Measurements from ENCODE around the gene DCAF5.
A peak's percentile ranks its signal among the peaks of the same experiment; 100 is the strongest.
"Not testable (repeated sequence)": the region's sequence is repeated elsewhere in the genome, so short reads cannot be mapped to it uniquely, and the experiment has no call there.

DCAF5 gene

DNA sequence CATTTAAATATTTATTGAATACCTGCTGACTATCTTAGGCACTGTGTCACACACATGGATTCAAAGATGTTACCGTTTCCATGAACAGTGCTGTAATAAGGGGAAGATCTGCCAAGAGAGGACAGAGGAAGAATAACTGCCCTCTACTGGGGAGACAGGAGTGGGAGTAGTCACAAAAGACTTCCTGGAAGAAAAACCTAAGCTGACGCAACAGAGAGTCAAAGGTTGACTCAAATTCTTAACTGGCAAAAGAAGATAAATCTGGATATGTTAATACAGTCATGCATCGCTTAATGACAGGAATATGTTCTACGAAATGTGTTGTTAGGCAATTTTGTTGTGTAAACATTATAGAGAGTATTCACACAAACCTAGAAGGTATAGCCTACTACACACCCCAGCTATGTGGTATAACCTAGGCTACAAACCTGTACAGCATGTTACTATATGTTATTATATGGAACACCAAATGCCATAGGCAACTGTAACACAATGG, 51.5 kb downstream of the DCAF5 start:
- peak; percentile 72 for DNase-seq (ENCODE audit: low spot score)

DNA sequence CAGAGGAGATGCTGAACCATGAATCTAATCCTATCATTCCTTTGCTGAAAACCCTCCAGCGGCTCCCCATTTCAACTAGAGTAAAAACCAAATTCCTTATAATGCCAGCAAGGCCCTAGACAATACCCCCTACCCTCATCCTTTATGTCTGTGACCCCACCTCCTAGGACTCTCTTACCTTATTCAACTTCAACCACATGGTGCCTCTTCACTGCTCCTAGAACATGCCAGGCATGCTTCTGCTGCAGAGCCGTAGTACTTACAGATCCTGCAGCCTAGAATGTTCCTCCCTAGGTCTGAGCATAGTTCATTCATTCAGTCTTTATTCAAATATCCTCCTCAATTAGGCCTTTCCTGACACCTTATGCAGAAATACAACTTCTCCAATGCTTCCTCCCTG, 54.9 kb downstream of the DCAF5 start:
- DNase-seq (ENCODE audit: low spot score), result no peak

DNA sequence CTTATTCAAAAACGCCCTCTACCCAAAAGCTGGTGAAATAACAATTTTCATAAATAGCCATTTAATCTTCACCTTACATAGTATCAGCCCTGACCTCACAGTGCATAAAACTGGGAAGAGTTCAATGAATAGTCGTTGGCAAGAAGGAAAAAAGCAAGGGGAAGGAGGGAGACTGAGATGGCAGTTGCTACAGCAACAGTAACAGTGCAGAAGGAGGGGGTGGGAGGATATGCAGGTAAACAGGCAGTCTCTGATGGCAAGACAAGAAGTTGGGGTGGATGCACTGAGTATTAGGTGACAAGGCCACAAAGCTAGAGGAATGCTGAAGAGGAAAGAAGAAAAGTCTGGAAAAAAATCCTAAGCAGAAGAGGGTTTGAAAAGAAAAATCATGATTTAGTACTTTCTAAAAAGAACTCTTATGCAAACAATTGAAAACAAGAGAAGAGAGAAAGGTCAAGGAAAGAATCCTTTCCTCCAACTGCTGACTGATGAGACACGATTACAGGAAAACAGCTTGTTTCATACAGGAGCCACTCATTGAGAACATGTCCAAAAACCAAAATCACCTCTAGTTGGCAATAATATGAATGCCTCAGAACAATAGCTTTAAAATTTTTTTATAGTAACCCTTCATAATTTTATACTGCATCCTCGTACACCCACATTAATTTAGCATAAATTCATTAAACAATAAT, 56.0 kb downstream of the DCAF5 start:
- DNase-seq (ENCODE audit: low spot score), result no peak

DNA sequence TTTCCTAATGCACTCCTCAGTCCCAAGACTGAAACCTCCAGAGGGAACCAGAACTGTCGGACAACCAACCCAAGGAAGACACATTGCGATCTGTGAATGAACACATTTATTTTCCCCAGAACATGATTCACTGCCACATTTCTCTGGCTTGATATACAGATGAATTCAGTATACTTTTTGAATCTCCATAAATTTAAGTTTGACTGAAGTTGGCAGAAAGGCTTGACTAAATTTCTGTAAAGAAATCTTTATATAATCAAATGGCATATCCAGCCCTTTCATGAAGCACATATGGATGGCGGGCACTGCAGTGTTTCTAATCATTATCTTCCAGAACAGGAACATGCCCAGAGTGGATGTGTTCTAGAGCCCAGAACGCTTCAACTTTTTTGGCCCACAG, 56.7 kb downstream of the DCAF5 start:
- no peak for DNase-seq (ENCODE audit: low spot score)

DNA sequence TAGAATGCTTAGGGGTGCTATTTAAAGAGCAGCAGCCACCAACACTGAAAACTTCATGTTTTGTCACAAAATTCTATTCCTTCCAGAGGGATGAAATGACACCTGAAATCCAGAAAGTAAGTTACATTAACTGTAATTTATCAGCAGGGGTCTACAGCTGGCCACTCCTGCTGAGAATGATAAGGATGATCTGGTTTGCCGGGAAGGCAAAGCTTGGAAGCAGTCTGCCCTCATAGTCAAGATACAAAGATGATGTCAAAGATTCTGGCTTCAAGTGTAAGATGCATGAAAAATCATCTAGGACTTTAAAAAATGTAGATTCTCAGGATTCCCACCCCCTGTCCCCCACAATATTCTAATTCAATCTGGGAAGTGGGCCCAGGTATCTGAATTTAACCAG, 58.4 kb downstream of the DCAF5 start:
- DNase-seq (ENCODE audit: low spot score), result no peak

DNA sequence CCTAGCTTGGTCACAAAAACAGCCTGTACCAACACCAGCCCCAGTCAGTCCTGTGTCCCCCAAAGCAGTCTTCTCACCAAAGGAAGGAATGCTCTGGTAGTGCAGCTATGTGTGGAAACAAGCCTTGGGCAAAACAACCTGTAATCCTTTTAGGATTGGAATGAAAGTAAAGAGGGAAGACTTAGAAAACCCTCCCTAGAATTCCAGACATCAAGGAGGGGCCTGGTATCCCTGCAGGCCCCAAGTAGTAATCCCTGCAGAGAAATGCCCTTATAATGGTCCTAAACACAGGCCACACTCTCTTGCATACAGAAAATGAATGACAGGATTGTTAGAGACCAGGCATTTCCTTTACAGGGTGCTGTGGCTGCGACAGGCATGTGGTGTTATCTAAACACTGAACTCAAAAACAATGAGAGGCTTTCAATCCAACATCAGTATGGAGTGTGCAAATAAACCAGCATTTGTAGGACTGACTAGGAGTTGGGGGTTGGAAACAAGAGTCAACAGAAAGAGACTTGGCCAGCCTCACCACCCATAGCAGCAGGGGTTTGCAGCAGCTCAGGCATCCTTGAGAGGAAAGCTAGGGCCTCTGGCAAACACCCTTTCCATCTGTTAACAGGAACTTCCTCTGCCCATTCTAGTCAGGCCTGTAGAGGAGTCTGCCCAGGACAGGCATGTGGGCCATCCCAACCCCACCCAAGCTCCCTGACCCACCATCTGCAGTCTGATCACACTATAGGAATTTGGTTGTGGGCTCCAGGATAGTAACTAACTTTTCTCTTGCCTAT, 59.1 kb downstream of the DCAF5 start:
- peak; percentile 39 for DNase-seq (ENCODE audit: low spot score)

DNA sequence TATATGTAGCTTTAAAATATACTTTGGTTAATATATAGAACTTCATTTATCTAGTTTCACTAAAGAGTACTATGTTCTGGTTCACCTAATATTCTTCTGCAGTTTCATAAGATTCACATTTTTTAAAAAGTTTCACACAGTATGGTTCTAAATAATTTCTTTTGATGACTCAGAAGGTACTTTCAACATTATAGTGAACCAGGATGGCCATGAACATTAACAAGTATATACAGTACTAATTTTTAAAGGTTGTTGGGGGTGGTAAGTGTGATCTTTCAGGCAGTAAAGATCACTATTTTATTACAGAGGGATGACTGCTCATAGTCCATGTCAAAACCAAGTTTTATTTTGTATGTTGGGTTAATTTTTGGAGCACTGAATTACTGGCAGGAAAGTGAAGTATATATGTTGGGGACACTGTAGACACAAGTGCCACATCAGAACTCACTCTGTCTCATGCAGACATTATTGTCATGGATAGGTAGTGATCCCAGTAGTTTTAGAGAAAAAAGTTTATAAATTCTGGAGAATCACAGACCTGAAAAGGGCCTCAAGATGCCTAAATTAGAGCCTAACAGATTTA, 60.0 kb downstream of the DCAF5 start:
- no peak for DNase-seq (ENCODE audit: low spot score)

DNA sequence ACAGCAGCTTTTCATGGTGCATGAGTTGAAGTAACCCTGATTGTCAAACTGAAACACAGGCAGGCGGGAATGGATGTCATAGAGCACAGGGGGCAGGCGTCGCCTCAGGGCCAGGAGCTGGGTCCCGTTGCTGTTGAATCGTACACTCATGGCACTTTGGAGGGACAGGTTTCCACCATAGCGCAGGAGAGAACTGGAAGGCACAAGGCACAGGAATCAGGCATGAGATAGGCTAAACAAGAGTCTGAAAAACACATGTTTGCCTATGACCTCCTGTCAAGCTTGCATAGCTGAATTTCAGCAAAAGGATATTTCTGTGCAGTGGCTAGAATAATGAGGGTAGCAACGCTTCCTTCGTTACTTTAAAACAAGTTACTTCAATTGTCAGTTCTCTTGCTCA, 61.2 kb downstream of the DCAF5 start:
- DNase-seq (ENCODE audit: low spot score), result no peak

DNA sequence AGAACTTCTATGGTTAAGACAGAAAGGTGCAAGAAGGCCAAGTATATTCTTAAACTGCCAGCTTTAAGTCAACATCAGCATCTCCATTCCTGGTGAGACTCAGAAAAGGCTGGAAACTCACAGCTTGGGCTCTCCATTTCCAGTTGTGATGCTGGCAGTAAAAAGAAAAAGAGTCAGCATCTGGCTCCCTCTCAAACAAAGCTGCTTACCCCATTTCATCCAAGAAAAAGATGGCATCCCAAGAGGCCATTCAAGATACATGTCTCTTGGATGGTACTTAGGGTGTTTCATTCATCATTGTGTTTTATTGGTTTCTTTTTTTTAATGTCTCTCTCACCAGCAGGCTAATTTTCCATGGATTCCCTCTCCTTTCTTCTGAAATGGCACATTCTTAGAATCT, 61.9 kb downstream of the DCAF5 start:
- no peak for DNase-seq (ENCODE audit: low spot score)

DNA sequence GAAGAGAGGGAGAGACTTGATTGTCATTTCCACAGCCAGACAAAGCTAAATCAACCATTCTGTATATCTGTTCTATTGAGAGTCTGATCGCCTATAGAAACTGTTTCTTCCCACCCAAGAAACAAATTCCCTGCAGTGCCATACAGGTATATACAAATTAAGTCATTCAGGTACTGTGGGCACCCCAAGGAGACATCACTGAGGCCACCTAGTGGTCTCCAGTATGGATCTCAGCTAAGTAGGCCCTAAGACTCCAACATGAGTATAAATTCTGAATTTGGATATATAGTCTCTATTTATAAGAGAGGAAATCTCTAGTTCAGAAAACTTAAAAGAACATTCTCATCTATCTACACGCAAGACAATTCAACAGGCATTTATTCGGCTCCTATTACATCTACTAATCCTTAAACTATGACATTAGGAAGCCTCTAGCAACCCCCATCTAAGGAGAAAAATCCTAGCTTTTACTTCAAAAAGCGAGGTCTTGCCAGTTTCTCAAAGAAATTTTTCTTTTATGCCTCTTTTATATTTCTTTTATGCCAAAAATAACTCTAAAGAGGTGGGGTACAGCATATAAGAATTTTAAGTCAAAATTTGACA, 62.6 kb downstream of the DCAF5 start:
- DNase-seq (ENCODE audit: low spot score), result peak; percentile 29

DNA sequence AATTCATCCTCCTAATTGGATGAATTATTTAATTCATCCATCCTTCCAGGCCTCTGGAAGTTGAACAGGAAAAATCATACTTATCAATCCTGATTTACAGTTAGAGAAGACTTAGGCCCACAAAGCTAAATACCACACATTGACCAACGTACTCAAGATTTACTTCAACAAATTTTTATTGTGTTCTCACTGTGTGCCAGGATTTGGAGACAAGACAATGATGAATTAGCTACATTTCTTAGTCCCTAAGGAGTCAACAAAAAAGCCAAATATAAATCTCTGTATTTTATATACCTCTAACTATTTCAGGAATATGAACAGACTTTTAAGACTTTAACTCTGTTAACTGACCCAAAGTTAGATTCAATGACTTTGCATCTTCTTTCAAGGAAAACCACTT, 63.9 kb downstream of the DCAF5 start:
- no peak for DNase-seq (ENCODE audit: low spot score)

DNA sequence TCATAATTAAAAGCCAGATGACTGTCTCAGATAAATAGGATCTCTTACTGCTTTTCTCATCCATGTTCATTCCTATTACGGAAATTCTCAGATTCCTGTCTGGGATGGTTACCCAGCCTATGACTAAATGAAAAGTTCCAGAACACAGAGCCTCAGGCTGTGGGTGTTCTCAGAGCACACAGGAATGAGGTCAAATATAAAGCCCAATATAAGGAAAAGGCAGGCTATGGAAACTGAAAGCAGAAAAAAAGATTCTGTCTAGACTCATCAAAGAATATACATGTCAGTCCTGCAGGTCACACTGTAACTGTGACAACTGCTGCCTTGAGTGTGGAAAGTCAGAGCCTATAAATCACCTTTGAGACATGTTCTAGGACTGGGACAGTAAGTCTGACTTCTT, 64.3 kb downstream of the DCAF5 start:
- peak; percentile 41 for DNase-seq (ENCODE audit: low spot score)

DNA sequence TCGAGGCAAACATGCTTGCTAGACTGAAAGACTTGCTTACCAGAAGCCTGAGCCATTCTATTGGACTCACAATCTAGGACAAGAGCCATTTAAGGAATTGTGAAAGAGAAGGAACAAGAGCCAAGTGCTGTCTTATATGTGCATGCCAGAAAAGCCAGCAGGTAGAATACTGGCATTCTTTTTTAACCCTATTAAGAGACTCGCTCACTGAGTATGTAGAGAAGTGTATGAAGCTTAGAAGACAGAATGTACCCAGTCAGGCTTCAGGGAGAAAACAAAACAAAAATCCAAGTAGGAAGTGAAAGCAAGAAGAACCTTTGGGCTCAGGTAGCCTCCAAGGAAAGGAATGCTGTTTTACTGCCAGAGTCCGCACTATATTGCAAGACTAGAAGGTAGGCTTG, 65.9 kb downstream of the DCAF5 start:
- DNase-seq (ENCODE audit: low spot score), result no peak

DNA sequence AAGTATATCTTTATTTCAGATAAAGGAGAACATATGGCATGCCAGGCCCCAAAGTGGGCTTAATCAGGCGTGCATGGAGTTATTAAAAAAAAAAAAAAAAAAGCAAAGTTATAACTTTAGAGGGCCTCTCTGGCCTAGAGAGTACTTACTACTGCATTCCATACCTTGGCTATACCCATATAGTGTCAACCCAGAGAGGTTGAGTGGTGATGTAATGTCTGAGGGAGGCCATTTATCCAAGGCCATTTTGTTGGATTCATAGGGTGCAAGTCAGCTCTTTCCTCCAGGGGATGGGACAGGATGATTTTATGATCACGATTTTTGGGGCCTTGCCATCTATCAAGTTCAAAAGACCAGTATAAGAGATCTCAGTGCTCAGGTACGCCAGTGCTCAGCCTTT, 66.4 kb downstream of the DCAF5 start:
- no peak for DNase-seq (ENCODE audit: low spot score)

DNA sequence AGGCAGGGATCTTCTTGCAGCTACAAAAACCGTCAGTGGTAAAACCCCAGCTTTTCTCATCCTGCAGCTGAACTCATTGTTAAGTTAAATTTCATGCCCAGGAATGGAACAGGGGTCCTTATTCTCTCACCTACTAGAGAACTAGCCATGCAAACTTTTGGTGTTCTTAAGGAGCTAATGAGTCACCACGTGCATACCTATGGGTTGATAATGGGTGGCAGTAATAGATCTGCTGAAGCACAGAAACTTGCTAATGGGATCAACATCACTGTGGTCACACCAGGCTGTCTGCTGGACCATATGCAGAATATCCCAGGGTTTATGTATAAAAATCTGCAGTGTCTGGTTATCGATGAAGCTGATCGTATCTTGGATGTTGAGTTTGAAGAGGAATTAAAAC, 68.9 kb downstream of the DCAF5 start:
- DNase-seq (ENCODE audit: low spot score), result no peak

DNA sequence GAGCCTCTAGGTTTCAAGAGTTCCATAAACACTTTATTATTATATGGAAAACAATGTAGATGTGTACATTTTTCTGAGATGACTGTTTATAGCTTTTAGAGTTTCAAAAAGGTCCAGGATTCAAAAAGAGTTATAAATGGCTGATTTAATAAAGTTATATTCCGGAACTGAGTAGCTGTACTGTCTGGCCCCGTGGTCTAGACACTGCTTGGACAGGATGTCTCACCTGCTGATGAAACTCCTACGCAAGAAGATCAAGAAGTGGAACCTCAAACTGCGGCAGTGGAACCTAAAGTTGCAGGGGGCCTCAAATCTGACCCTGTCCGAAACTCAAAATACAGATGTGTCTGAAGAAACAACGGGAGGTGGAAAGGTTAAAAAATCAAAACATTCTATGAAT, 69.7 kb downstream of the DCAF5 start:
- DNase-seq (ENCODE audit: low spot score), result no peak

DNA sequence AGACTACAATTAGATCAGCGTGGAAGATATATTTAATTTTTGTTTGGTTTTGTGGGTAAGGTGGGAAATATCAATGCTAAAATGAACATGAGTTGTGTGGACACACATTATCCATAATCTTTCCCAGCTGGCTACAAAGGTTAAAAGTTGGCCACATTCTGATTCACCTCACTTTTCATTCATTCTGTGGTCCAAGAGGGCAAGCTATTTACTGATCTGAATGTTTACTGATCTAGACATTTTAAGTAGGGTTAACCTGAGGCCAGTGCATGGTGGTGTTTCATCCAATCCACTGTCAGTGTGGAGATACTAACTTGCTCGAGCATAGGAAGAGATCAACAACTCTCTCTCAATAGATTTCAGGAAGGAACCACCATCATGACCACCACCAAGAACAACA, 71.6 kb downstream of the DCAF5 start:
- no peak for DNase-seq (ENCODE audit: low spot score)

DNA sequence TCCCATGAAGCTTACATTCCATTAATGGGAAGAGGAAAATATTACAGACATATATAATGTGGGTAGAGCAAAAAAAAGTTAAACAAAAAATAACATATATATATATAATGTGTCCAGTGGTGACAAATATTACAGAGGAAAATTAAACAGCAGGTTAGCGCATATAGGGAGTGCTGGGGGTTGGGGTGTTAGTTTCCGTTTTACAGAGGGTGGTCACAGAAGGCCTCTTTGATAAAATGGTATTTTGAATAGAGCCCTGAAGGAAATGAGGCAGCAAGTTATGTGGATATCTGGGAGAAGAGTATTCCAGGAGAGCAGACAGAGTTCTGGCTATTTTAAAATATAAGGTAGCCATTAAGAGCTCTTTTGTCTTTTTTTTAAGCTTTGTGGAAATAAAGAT, 73.2 kb downstream of the DCAF5 start:
- no peak for DNase-seq (ENCODE audit: low spot score)

DNA sequence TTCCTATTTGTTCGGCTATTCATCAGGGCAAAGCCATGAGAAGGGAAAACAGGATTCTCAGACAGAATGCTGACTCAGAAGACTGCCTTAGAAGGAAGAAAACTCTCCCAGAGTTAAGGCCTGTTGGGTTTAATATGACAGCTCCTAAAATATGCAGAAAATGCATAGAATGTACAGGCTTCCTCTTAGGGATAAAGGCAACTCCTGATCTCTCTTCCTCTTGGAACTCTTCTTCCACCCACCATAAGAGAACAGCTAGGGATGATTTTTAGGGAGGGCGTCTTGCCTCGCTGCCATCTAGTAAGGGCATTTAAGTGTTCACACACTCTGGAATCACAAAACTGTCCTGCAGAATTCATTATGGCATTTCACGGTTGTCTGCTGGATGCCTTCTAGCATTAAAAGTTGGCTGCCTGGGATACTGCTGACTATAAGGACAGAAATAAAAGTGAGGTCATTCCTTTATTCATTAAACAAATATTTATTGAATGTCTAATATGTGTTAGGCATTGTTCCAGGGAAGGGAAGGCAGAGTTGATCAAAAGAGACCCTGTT, 73.7 kb downstream of the DCAF5 start:
- peak; percentile 65 for DNase-seq (ENCODE audit: low spot score)

DNA sequence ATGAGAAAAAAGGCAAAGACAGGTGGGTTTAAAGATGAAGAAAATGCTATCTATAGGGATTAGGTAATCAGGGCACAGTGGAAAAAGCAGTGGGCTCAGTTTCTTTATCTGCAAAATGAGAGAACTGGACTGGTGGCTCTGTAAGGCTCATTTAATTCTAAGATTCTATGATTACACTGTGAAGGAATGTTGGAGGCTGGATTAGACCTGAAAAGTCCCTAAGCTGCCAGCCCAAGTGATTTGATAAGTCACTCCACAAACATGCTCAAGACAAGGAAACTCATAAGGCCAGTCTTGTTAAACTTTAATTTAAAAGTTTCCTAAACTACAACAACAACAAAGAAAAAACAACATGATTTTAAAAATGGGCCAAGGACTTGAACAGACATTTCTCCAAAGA, 75.1 kb downstream of the DCAF5 start:
- peak; percentile 82 for DNase-seq (ENCODE audit: low spot score)

DNA sequence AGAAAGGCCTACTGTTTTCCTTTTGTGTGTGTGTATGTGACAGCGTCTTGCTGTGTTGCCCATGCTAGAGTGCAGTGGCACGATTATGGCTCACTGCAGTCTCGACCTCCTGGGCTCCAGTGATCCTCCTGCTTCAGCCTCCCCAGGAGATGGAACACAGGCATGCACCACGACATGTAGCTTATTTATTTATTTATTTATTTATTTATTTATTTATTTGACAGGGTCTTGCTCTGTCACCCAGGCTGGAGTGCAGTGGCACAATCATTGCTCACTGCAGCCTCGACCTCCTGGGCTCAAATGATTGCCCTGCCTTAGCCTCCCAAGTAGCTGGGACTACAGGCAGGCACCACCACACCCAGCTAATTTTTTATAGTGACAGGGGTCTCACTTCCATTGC, 75.7 kb downstream of the DCAF5 start:
- DNase-seq (ENCODE audit: low spot score), result not testable (repeated sequence)

DNA sequence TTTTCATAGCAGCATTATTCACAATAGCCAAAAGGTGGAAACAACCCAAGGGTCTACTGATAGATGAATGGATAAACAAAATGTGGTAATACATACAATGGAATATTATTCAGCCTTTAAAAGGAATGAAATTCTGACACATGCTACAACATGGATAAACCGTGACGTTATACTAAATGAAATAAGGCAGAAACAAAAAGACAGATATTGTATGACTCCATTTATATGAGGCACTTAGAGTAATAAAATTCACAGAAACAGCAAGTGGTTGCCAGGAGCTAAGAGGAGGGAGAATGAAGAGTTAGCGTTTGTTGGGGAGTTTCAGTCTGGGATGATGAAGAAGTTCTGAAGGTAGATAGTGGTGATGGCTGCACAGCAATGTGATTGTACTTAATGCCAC, 76.6 kb downstream of the DCAF5 start:
- no peak for DNase-seq (ENCODE audit: low spot score)

DNA sequence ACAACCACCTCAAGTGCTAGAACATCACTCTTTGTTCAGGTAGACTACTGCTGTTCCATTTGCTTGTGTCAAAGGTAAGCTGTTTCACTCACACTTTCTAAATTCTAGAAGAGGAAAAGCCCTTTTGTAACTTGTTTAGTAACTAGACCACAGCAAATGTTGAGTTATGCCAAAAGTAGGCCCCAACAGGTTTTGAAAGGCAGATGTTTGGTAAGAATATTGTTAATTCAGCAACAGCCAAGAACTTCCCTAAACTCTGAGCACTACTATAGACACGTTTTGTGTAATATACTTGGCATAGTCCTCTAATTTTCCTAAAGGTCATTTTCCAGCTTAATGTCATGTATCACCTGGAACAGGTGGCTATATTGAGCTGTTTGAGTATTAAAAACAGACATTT, 79.0 kb downstream of the DCAF5 start:
- no peak for DNase-seq (ENCODE audit: low spot score)

Data from AG08395 (cell line).